T-helper 9 cell (primary cell): ENCODE measurements around the gene FREM1.

Experiments used
- DNase-seq: peaks from one replicate; pipeline ENCODE4 v3.0.0-alpha.2; 2020

The FREM1 gene

DNA sequence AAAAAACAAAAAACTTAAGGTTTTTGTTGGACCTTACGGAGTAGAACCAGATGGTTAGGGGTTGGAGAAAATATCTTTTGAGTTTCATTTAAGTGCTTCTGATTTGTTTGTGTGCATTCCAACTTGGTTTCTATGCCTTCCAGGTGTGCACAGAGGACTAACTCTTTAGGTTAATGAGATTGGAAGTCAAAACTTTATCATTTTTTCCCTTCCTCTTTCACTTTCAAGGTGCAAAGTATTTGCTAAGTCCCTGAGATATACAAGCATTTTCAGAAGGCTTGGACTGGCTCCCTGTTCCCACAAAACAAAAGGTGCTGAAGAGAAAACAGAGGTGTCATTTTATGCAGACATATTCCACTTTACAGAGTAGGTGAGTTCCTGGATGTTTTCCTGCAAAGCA is 157.4 kb downstream of the FREM1 start:
- no peak for DNase-seq

DNA sequence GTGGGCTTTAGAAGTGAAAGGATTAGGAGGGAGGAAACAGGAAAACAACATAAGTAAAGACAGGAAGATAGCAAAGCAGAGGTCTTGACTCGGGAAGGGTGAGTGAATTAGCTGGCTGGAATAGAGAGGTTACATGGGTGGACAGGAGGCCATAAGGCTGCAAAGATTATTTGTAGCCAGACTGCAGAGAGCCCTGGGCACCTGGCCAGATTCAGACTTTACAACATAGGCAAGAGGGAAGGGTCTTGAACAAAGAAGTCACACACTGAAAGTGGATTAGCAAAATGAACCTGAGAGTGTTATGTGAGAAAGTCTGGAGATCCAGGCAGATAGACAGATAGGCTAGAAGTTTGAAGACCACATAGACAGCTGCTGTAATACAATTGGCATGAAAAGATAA is 158.0 kb downstream of the FREM1 start:
- no peak for DNase-seq

- DNase-seq: no peak
Observed at GRCh38 chr9:14750821-14751220, 159.4 kb downstream of the FREM1 start.

GRCh38 chr9:14749741-14750211 is 160.5 kb downstream of the FREM1 start:
- DNase-seq: no peak

DNA sequence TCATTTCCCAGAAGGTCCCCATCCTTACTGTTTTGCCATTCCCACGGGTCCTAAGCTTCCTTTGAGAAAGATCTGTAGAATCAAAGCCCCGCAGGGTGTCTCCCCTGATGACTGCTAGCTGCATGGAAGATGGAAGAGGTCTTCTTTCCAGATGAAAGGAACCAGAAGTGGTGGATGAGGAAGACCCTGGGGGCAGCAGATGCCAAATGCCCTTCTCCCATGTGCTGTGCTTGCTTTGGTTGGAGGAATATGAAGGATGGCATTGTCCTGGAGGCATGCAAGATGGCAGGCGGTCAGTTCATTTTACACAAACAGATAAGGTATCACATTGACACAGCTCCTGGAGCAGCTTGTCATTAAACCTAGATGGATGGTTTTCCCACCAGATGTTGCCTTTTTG is 161.9 kb downstream of the FREM1 start:
- DNase-seq: no peak

DNA sequence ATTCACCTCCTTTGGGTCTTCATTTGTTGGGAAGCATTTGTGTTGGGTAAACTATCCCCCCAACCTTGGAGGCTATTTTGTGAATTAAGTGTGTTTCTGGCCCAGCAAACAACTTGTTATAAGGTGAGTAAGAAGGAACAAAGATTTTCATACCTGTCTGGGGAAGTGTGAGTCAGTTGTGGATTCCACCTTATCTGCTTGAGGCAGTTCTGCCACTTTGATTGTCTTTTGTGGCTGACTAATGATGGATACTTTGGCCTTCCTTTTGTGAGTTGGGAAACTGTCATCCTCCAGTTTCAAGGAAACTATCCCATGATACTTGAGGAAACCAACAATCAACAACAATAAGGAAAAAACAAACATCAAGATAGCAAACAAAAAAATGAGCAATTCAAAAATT is 163.1 kb downstream of the FREM1 start:
- no peak for DNase-seq

- no peak for DNase-seq
Observed at GRCh38 chr9:14746626-14747025, 163.6 kb downstream of the FREM1 start.

DNA sequence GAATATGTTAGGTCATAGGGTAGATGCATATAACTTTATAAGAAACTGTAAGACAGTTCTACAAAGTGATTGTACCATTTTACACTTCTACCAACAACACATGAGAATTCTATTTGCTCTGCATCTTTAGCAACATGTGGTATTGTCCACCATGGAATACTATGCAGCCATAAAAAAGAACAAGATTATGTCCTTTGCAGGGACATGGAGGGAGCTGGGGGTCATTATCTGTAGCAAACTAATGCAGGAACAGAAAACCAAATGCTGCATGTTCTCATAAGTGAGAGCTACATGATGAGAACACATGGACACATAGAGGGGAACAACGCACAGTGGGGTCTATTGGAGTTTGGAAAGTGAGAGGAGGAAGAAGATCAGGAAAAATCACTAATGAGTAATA is 165.5 kb downstream of the FREM1 start:
- DNase-seq: no peak

GRCh38 chr9:14741369-14741768 is 168.9 kb downstream of the FREM1 start:
- DNase-seq: no peak

- no peak for DNase-seq
Observed at GRCh38 chr9:14733133-14733532, 177.1 kb downstream of the FREM1 start.

- no peak for DNase-seq
Observed at GRCh38 chr9:14731294-14731981, 178.8 kb downstream of the FREM1 start.

- DNase-seq: no peak
Observed at GRCh38 chr9:14730461-14730898, 179.7 kb downstream of the FREM1 start.

- no peak for DNase-seq
Observed at GRCh38 chr9:14723301-14723700, 186.9 kb downstream of the FREM1 start.

DNA sequence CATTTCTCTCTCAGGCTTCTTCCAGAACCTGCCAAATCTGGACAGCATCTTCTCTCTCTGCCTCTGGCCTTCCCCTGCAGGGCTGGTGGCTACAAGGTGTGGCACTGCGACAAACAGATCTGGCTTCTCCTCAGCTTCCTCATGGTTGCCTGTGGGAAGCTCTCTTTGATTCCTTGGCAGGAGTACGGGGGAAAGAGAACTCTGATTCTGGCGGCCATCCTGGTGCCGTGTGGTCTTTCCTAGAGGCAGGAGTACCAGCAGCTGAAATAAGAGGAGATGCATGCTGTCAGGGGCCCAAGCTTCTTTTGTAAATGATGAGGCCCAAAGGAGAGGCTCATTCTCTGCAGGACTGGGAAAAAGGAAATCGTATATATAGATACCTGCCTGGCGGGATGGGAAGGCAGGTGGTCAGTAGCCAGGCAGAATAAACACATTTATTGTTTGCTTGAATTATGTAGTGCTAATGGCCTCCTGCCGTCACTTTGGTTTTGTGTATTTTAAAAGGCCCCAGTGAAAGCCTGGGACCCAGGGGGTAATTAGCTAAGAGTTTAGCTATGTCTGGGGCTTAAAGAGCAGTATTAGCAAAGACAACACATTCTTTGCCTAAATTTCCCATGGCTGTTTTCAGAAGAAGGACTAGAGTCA is 187.7 kb downstream of the FREM1 start, which contains the start of gene CER1:
TSS of gene CER1 (minus strand) at position 343 of the 645 bp plus-strand sequence. CDS start at position 282, 61 bp downstream.
- no peak for DNase-seq

GRCh38 chr9:14719231-14719923 is 190.9 kb downstream of the FREM1 start:
- DNase-seq: no peak

GRCh38 chr9:14715102-14715501 is 195.1 kb downstream of the FREM1 start:
- DNase-seq: no peak

GRCh38 chr9:14713187-14713767 is 197.0 kb downstream of the FREM1 start:
- DNase-seq: no peak

GRCh38 chr9:14710804-14711203 is 199.4 kb downstream of the FREM1 start:
- DNase-seq: no peak

- DNase-seq: no peak
Observed at GRCh38 chr9:14706530-14707140, 203.6 kb downstream of the FREM1 start.

- no peak for DNase-seq
Observed at GRCh38 chr9:14705079-14705478, 205.1 kb downstream of the FREM1 start.

DNA sequence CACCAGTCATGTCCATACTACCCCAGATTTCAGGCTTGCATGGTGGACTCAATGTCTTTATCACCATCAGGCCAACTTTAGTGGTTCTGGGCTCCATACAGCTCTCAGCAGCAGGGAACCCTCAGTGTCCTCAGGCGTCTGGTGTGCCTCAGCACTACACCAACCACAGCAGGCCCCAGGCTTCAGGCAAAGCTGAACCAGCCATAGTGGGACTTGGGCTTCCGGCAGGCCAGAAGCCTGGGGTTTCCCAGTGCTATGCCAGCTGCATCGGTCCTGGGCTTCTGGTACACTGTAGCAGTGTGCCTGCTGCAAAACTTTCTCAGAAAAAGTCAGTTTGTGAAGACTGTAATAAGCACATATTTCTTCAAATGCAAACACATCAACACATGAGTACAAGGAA is 205.9 kb downstream of the FREM1 start:
- no peak for DNase-seq

DNA sequence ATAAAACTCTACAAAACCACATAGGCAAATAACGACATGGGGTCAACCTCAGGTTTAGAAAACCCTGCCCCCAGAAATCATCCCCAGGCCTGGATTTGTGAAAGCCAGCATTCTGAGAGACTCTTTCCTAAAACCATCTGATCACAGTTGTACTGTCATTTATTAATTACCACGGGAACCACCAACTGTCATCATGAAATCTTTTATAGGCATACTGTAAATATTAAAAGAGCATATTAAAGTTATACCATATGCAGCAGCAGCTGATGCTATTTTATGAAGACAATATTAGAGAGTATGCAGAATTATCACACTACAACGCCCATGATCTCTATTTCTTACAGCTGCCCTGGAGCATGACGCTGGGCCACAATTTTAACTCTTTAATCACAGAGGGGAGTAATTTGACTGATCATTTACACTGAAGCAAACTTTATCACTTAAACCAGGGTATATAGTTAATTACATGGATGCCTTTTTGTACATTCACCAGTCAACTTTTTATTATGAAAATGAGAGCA is 208.0 kb downstream of the FREM1 start:
- DNase-seq: no peak
